ENCODE results near the gene ZNF503.
A peak's percentile ranks its signal among the peaks of the same experiment; 100 is the strongest.

ZNF503 gene

GRCh38 chr10:75401569-75402485, at the start of gene ZNF503:
ZNF503 (minus strand) TSS chr10:75401764; CDS start chr10:75401419, 345 bp downstream.
- Histone ChIP-seq H3K27me3 (peaks cover 100% of the 10 kb centered on the region), H3K36me3 (no peaks in the 10 kb centered on the region), H3K4me1 (ENCODE audit: control insufficient read depth in 1 of 2, insufficient read depth in 1 of 2, low read depth in 1 of 2, low read length in 1 of 2) (peaks cover 50 to 65% of the 10 kb centered on the region in 2 experiments), H3K4me3 (ENCODE audit: low read depth in 1 of 2, low read length in 1 of 2) (peak within 1 kb of the TSS; percentile 70 to 74), H3K27ac (no peak within 1 kb of the TSS), H3K9me3 (no peaks in the 10 kb centered on the region)
- TF ChIP-seq CTCF (IDR thresholded peaks at IDR 0.05) = no peak

- H3K4me1 ChIP-seq (ENCODE audit: control insufficient read depth in 1 of 2, insufficient read depth in 1 of 2, low read depth in 1 of 2, low read length in 1 of 2) = no peaks in the 10 kb centered on the region
- TF ChIP-seq CTCF (IDR thresholded peaks at IDR 0.05) = no peak
- H3K27me3 ChIP-seq = no peaks in the 10 kb centered on the region
- H3K9me3 ChIP-seq = no peaks in the 10 kb centered on the region
- no peak overlapping the region for H3K4me3 ChIP-seq (ENCODE audit: low read depth in 1 of 2, low read length in 1 of 2)
- H3K27ac ChIP-seq = no peak overlapping the region
- peaks cover 11% of the 10 kb centered on the region for H3K36me3 ChIP-seq
Measured at GRCh38 chr10:75450644-75451640, 49.4 kb upstream of the ZNF503 start.

- TF ChIP-seq CTCF (IDR thresholded peaks at IDR 0.05) = no peak
- Histone ChIP-seq H3K36me3 (peaks cover 9% of the 10 kb centered on the region), H3K27ac (no peak overlapping the region), H3K9me3 (no peaks in the 10 kb centered on the region), H3K4me3 (ENCODE audit: low read depth in 1 of 2, low read length in 1 of 2) (no peak overlapping the region), H3K4me1 (ENCODE audit: control insufficient read depth in 1 of 2, insufficient read depth in 1 of 2, low read depth in 1 of 2, low read length in 1 of 2) (no peaks in the 10 kb centered on the region), H3K27me3 (no peaks in the 10 kb centered on the region)
Measured at GRCh38 chr10:75450075-75450445, 48.5 kb upstream of the ZNF503 start.

GRCh38 chr10:75449382-75450074, 48.0 kb upstream of the ZNF503 start:
- no peak for TF ChIP-seq CTCF (IDR thresholded peaks at IDR 0.05)
- Histone ChIP-seq H3K9me3 (no peaks in the 10 kb centered on the region), H3K4me3 (ENCODE audit: low read depth in 1 of 2, low read length in 1 of 2) (no peak overlapping the region), H3K4me1 (ENCODE audit: control insufficient read depth in 1 of 2, insufficient read depth in 1 of 2, low read depth in 1 of 2, low read length in 1 of 2) (no peaks in the 10 kb centered on the region), H3K36me3 (peaks cover 4% of the 10 kb centered on the region), H3K27me3 (no peaks in the 10 kb centered on the region), H3K27ac (no peak overlapping the region)

GRCh38 chr10:75448166-75448565, 46.6 kb upstream of the ZNF503 start:
- no peak overlapping the region for H3K4me3 ChIP-seq (ENCODE audit: low read depth in 1 of 2, low read length in 1 of 2)
- H3K36me3 ChIP-seq = no peaks in the 10 kb centered on the region
- no peaks in the 10 kb centered on the region for H3K4me1 ChIP-seq (ENCODE audit: control insufficient read depth in 1 of 2, insufficient read depth in 1 of 2, low read depth in 1 of 2, low read length in 1 of 2)
- no peak overlapping the region for H3K27ac ChIP-seq
- no peaks in the 10 kb centered on the region for H3K9me3 ChIP-seq
- H3K27me3 ChIP-seq = no peaks in the 10 kb centered on the region
- TF ChIP-seq CTCF (IDR thresholded peaks at IDR 0.05) = no peak
